Endothelial cell of umbilical vein (primary cell): Measurements from ENCODE around the gene RARRES2. TPM values are rescaled to one million over a fixed set of nuclear protein-coding genes. Genes with fewer than 3 reads are reported as not detected.

ENCODE experiments used
- BruUV-seq: library from RNA; stranded (reverse); fragments of 400-500 nt; replicated peaks from 2 replicates; lab custom pipeline; 2021; lab: Mats Ljungman, UMichigan
- CTCF ChIA-PET: fragments of 300-600, 350-600 bp; sonication (Branson Sonifier 250); formaldehyde crosslinking; loops from one replicate; lab custom pipeline; 2021; ENCODE audit warnings: antibody characterized with exemption, inconsistent platforms; lab: Charles Lee
- POLR2A ChIA-PET: fragments of 300-600, 350-600 bp; sonication (Branson Sonifier 250); formaldehyde crosslinking; loops from one replicate; lab custom pipeline; 2021; ENCODE audit warnings: antibody characterized with exemption, inconsistent platforms; lab: Charles Lee
- DNase-seq: peaks from one replicate; pipeline ENCODE4 v3.0.0-alpha.2; 2011; ENCODE audit warnings: low read depth, low spot score
- FAIRE-seq: peaks from 2 replicates; lab custom pipeline; 2011; peaks lifted over from hg19 to GRCh38; lab: Jason Lieb, UNC
- H2AFZ ChIP-seq: 2 replicates; pipeline ENCODE4 v1.6.0; 2012; ENCODE audit warnings: low read depth, low read length, control low read depth, inconsistent platforms
- H3K27ac ChIP-seq: 2 replicates; pipeline ENCODE4 v1.5.1; 2011; ENCODE audit warnings: low read depth, mild to moderate bottlenecking, control low read depth, low read length, moderate library complexity; ENCODE audit not compliant: insufficient read depth
- H3K27me3 ChIP-seq, 2 experiments: 2 replicates each; pipeline versions ENCODE4 v1.6.0 to v1.6.1; 2011; ENCODE audit warnings: low read length in 2 of 2, mixed read lengths in 1 of 2; ENCODE audit not compliant: control insufficient read depth in 2 of 2, insufficient read depth in 2 of 2
- H3K36me3 ChIP-seq, 2 experiments: 2 replicates in 1 of 2; 3 replicates in 1 of 2; pipeline ENCODE4 v1.5.1; 2011; ENCODE audit warnings: low read length in 2 of 2, mild to moderate bottlenecking in 1 of 2, moderate library complexity in 1 of 2; ENCODE audit not compliant: control insufficient read depth in 2 of 2, insufficient read depth in 2 of 2; ENCODE audit errors: extremely low read depth in 1 of 2
- H3K4me1 ChIP-seq: 3 replicates; pipeline ENCODE4 v1.5.1; 2011; ENCODE audit warnings: mild to moderate bottlenecking, low read length; ENCODE audit not compliant: control insufficient read depth, insufficient read depth; ENCODE audit errors: extremely low read depth
- H3K4me2 ChIP-seq: 2 replicates; pipeline ENCODE4 v1.6.1; 2011; ENCODE audit warnings: low read length, control low read depth, mixed read lengths; ENCODE audit not compliant: insufficient read depth
- H3K4me3 ChIP-seq, 3 experiments: fragments of 200-600 bp in 1 of 3; sonication (generic), shearing (Covaris generic) in 1 of 3; replicated peaks in 1 of 3; 2 replicates each; pipeline ENCODE4 v1.5.1; 2011 to 2016; ENCODE audit warnings: control low read depth in 3 of 3, low read length in 3 of 3, mild to moderate bottlenecking in 2 of 3, inconsistent platforms in 1 of 3, low read depth in 1 of 3, moderate library complexity in 1 of 3; ENCODE audit not compliant: insufficient read depth in 1 of 3
- H3K79me2 ChIP-seq: 2 replicates; pipeline ENCODE4 v1.6.0; 2012; ENCODE audit warnings: low read length, inconsistent platforms; ENCODE audit not compliant: control insufficient read depth, insufficient read depth
- H3K9ac ChIP-seq: replicated peaks from 2 replicates; pipeline ENCODE3; 2011; ENCODE audit warnings: low read length, control low read depth; ENCODE audit not compliant: insufficient read depth; ENCODE audit errors: extremely low read depth
- H3K9me1 ChIP-seq: replicated peaks from 3 replicates; pipeline ENCODE4 v1.6.0; 2011; ENCODE audit warnings: mild to moderate bottlenecking, low read length; ENCODE audit not compliant: control insufficient read depth, insufficient read depth; ENCODE audit errors: extremely low read depth
- H3K9me3 ChIP-seq: replicated peaks from 2 replicates; pipeline ENCODE4 v1.5.1; 2012; ENCODE audit warnings: low read length, inconsistent platforms; ENCODE audit not compliant: control insufficient read depth, insufficient read depth
- H4K20me1 ChIP-seq: replicated peaks from 2 replicates; pipeline ENCODE3; 2011; ENCODE audit warnings: mild to moderate bottlenecking, low read length; ENCODE audit not compliant: control insufficient read depth, insufficient read depth; ENCODE audit errors: extremely low read depth
- EZH2 ChIP-seq: IDR thresholded peaks from 2 replicates; pipeline ENCODE4 v1.6.1; 2012; ENCODE audit warnings: borderline replicate concordance, low read depth, mild to moderate bottlenecking, moderate library complexity, low read length, inconsistent platforms; ENCODE audit not compliant: severe bottlenecking
- FOS ChIP-seq: IDR thresholded peaks from 2 replicates; pipeline ENCODE4 v1.6.1; 2011; ENCODE audit warnings: mild to moderate bottlenecking, low read length, moderate library complexity, borderline replicate concordance; ENCODE audit not compliant: insufficient read depth
- GATA2 ChIP-seq: IDR thresholded peaks from 2 replicates; pipeline ENCODE4 v1.7.0; 2011; ENCODE audit warnings: low read depth, mild to moderate bottlenecking, moderate library complexity, mixed read lengths, low read length; ENCODE audit not compliant: insufficient read length, insufficient read depth
- JUN ChIP-seq: IDR thresholded peaks from 2 replicates; pipeline ENCODE4 v1.6.1; 2011; ENCODE audit warnings: borderline replicate concordance, low read depth; ENCODE audit not compliant: insufficient read length, insufficient read depth
- MYC ChIP-seq: IDR thresholded peaks from one replicate; pipeline ENCODE4 v1.6.1; 2011; ENCODE audit warnings: mild to moderate bottlenecking, low read depth, low read length
- POLR2A ChIP-seq: IDR thresholded peaks from 2 replicates; pipeline ENCODE4 v1.6.1; 2012; ENCODE audit warnings: low read depth, mild to moderate bottlenecking, control low read depth, low read length
- POLR2AphosphoS5 ChIP-seq: IDR thresholded peaks from 2 replicates; pipeline ENCODE4 v1.6.1; 2012; ENCODE audit warnings: low read depth, mild to moderate bottlenecking, control low read depth, low read length, moderate library complexity; ENCODE audit not compliant: insufficient read depth
- dilution Hi-C: fragments of 300-500 bp; cut with MboI; formaldehyde crosslinking; loops from one replicate; pipeline ENCODE4 v1.15.0; 2019; ENCODE audit warnings: low sequenced_read_pairs; ENCODE audit not compliant: extremely low pct_ligation_motif_present
- intact Hi-C: fragments of 100-400 bp; cut with micrococcal nuclease; formaldehyde crosslinking; loops from one replicate; pipeline ENCODE4 v1.10.0; 2022
- polyA plus RNA-seq, 4 experiments: library from polyadenylated mRNA; depleted of rRNA in 3 of 4; stranded (reverse) in 3 of 4; unstranded in 1 of 4; fragments of >200 nt; gene quantifications; 2 replicates each; pipeline versions ENCODE4 v1.2.1 to v1.2.3, GENCODE V29; 2011 to 2012; ENCODE audit warnings: missing spikeins in 1 of 4
- total RNA-seq: library from RNA; stranded (reverse); gene quantifications from 2 replicates; pipeline ENCODE4 v1.2.3, GENCODE V29; 2021
- TF ChIP-seq, protein P1 (sequence below): IDR thresholded peaks from 2 replicates; pipeline ENCODE4 v1.6.1; 2011; ENCODE audit not compliant: insufficient read depth, insufficient read length
- TF ChIP-seq, protein P2 (sequence below), 2 donors: IDR thresholded peaks; 1 replicate in 1 of 2; 2 replicates in 1 of 2; pipeline ENCODE4 v1.5.1; 2011; ENCODE audit warnings: low read length in 2 of 2, mild to moderate bottlenecking in 2 of 2, moderate library complexity in 2 of 2, control low read depth in 1 of 2, inconsistent platforms in 1 of 2, low read depth in 1 of 2; ENCODE audit not compliant: insufficient read depth in 1 of 2; ENCODE audit errors: extremely low read depth in 1 of 2

The RARRES2 gene
- total and polyA plus RNA-seq, 2 donors (not counting 3 experiments of a cell fraction or from before 2014, with no cell fraction given): not detected

DNA sequence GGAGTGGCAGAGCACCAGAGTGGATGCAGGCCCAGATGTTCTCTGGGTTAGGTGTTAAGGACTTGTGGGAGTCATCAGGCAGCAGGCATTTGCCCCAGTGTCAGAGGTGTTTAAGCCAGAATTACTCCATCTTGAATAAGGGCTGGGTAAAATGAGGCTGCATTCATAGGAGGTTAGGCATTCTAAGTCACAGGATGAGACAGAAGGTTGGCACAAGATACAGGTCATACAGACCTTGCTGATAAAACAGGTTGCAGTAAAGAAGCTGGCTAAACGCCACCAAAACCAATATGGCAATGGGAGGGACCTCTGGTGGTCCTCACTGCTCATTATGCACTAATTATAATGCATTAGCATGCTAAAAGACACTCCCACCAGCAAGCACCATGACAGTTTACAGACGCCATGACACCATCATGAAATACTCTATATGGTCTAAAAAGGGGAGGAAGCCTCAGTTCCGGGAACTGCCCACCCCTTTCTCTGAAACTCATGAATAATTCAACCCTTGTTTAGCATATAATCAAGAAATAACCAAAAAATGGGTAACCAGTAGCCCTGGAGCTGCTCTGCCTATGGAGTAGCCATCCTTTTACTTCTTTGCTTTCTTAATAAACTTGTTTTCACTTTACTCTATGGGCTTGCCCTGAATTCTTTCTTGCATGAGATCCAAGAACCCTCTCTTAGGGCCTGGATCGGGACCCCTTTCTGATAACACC is 19.2 kb downstream of the RARRES2 start:
- Histone ChIP-seq H3K27me3 (no peaks in the 10 kb centered on the region), H3K4me2 (no peak overlapping the region), H3K4me1 (peaks cover 7% of the 10 kb centered on the region), H3K9me3 (no peaks in the 10 kb centered on the region), H3K9ac (no peak overlapping the region), H3K27ac (no peak overlapping the region), H3K36me3 (no peaks in the 10 kb centered on the region), H4K20me1 (no peaks in the 10 kb centered on the region), H3K79me2 (no peaks in the 10 kb centered on the region), H3K9me1 (no peaks in the 10 kb centered on the region), H2AFZ (no peak overlapping the region), H3K4me3 (no peak overlapping the region)
- no TSS peak for BruUV-seq
- ChIA-PET POLR2A (no interaction called here), CTCF (no interaction called here)
- dilution Hi-C loops (no loop called here), intact Hi-C loops (no loop called here)
- FAIRE-seq (no peak), DNase-seq (no peak)
- TF ChIP-seq JUN (no peak), EZH2 (no peak)

- Histone ChIP-seq H3K9me3 (no peaks in the 10 kb centered on the region), H3K27ac (no peak overlapping the region), H2AFZ (no peak overlapping the region), H3K27me3 (no peaks in the 10 kb centered on the region), H3K79me2 (no peaks in the 10 kb centered on the region), H3K36me3 (no peaks in the 10 kb centered on the region), H3K9ac (no peak overlapping the region), H3K4me3 (no peak overlapping the region), H3K9me1 (no peaks in the 10 kb centered on the region), H3K4me2 (no peak overlapping the region), H3K4me1 (peaks cover 7% of the 10 kb centered on the region), H4K20me1 (no peaks in the 10 kb centered on the region)
- dilution Hi-C loops (no loop called here), intact Hi-C loops (no loop called here)
- no peak for DNase-seq
- POLR2A ChIA-PET: no interaction called here
- no peak for FAIRE-seq
- no TSS peak for BruUV-seq
- TF ChIP-seq GATA2 (no peak), EZH2 (no peak), JUN (no peak), MYC (no peak), POLR2AphosphoS5 (no peak), POLR2A (no peak), FOS (no peak)
- TF ChIP-seq, protein P1, sequence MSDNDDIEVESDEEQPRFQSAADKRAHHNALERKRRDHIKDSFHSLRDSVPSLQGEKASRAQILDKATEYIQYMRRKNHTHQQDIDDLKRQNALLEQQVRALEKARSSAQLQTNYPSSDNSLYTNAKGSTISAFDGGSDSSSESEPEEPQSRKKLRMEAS: no peak
- TF ChIP-seq, protein P2, sequence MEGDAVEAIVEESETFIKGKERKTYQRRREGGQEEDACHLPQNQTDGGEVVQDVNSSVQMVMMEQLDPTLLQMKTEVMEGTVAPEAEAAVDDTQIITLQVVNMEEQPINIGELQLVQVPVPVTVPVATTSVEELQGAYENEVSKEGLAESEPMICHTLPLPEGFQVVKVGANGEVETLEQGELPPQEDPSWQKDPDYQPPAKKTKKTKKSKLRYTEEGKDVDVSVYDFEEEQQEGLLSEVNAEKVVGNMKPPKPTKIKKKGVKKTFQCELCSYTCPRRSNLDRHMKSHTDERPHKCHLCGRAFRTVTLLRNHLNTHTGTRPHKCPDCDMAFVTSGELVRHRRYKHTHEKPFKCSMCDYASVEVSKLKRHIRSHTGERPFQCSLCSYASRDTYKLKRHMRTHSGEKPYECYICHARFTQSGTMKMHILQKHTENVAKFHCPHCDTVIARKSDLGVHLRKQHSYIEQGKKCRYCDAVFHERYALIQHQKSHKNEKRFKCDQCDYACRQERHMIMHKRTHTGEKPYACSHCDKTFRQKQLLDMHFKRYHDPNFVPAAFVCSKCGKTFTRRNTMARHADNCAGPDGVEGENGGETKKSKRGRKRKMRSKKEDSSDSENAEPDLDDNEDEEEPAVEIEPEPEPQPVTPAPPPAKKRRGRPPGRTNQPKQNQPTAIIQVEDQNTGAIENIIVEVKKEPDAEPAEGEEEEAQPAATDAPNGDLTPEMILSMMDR (IDR thresholded peaks at IDR 0.05; ENCODE audit: extremely low read depth in 1 of 2, insufficient read depth in 1 of 2, low read depth in 1 of 2, low read length in 2 of 2): no peak
- CTCF ChIA-PET: no interaction called here
These were observed 19.7 kb downstream of the RARRES2 start for GRCh38 chr7:150321788-150322113.
